ENCODE results near the gene TMEM222.
"Not testable (repeated sequence)": the region's sequence is repeated elsewhere in the genome, so short reads cannot be mapped to it uniquely, and the experiment has no call there.

TMEM222 gene

DNA sequence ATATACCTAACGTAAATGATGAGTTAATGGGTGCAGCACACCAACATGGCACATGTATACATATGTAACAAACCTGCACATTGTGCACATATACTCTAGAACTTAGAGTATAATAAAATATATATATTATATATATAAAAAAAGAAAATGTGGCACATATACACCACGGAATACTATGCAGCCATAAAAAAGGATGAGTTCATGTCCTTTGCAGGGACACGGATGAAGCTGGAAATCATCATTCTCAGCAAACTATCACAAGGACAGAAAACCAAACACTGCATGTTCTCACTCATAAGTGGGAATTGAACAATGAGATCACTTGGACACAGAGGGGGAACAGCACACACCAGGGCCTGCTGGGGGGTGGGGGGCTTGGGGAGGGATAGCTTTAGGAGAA is 62.8 kb downstream of the TMEM222 start:
- not testable (repeated sequence) for H3K9me3 ChIP-seq (ENCODE audit: insufficient read depth, low read depth, low read length); H3K27ac ChIP-seq (ENCODE audit: low read depth, low read length); H3K4me1 ChIP-seq (ENCODE audit: insufficient read depth, low read length); H3K4me3 ChIP-seq (ENCODE audit: low read length); H3K36me3 ChIP-seq (ENCODE audit: insufficient read depth, low read length); H3K9ac ChIP-seq (ENCODE audit: low read depth, low read length)
- H3K27me3 ChIP-seq (ENCODE audit: insufficient read depth, low read length), result peaks cover 15% of the 10 kb centered on the region
- 100% methylated on average over 2 of the region's 3 CpGs for WGBS

Measured in HUES64 (cell line).